Measurements from ENCODE around the gene STK32C.
A peak's percentile ranks its signal among the peaks of the same experiment; 100 is the strongest.

The STK32C gene

DNA sequence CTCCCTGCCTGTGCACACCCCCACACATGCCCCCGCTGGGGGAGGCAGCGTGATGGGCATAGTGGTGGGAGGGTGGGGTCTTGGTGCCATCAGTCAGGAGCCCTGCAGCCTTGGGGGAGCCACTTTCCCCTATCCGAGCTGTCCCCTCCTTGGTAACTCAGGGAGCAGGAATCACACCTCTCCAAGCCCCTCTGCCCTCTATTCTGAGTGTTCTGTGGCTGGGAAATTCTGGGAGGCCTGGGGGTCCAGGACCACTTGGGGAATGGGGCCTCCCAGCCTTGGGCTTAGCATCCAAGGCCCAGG lies 109.7 kb downstream of the STK32C start:
- no peak for DNase-seq (ENCODE audit: low spot score)

DNA sequence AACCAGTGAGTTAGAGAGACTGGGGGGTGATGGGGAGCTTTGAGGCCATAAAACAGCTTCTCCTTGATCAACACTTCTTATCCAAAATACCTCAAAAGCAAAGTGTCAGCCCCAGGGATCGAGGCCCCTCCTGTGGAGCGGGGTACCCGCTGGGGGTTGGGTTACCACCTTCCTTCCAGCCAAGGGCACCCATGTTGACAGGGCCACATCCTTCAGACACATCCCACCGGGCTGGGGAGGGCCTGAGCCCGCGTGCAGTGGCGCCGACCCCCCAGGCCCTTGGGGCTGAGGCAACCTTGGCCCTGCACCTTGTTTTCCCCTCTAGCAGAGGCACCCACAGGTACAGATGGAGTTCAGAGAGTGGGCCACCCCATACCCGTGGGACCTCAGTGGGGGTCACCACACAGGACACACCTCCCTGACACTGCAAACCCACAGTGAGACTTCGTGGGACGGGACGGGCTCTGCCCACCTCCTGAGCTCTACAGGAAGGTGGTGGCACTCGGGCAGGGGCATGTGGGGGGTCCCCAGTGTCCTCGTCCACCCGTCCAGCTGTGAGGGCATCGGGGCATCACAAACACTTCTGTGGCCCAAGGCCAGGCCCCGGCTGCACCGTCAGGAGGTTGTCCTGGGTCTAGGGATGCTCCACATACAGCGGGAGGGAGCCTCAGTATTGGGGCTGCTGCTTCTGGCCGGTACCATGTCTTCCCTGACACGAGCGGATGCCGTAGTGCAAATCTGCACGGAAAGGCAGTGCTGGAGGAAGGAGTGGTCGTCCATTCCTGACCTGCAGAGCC lies 110.3 kb downstream of the STK32C start:
- DNase-seq (ENCODE audit: low spot score), result no peak

DNA sequence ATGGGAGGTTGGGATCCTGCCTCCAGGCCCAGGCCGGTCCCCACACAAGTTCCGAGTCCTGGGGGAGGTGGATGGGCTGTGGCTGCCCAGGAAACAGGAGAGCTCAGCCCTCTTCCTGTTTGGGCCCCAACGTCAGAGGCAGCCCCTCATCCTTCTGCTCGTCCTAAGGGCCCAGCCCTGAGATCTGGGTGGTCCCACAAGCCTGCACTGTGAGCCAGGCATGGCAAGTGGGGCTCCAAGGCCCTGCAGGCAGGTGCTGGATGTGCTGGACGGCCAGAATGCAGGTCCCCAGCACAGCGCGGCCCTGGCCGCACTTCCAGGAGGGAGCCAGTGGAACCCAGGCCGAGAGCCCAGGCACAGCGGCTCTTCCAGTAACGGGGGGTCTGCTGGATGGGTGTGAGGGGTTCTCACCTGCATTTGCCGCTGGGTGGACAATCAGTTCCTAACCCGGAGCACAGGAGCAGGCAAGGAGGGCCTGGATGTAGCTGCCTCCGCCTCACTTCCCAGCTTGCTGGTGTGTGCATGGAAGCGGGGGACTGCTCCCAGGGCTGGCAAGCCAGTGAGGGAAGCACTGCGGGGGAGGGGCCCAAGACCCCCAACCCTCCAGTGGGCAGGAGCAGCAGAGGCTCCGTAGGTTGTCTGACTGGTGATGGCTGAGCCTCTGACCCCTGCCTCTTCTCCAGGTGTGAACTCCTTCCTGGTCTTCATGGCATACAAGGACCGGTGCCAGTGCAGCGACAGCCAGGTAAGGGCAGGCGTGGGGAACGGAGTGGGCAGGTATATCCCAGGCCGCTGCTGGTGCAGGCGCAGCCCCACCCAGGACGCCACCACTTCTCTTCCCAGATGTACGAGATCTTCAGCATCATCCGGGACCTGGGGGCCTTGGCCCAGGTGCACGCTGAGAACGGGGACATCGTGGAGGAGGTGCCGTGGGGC lies 111.3 kb downstream of the STK32C start:
- no peak for DNase-seq (ENCODE audit: low spot score)

DNA sequence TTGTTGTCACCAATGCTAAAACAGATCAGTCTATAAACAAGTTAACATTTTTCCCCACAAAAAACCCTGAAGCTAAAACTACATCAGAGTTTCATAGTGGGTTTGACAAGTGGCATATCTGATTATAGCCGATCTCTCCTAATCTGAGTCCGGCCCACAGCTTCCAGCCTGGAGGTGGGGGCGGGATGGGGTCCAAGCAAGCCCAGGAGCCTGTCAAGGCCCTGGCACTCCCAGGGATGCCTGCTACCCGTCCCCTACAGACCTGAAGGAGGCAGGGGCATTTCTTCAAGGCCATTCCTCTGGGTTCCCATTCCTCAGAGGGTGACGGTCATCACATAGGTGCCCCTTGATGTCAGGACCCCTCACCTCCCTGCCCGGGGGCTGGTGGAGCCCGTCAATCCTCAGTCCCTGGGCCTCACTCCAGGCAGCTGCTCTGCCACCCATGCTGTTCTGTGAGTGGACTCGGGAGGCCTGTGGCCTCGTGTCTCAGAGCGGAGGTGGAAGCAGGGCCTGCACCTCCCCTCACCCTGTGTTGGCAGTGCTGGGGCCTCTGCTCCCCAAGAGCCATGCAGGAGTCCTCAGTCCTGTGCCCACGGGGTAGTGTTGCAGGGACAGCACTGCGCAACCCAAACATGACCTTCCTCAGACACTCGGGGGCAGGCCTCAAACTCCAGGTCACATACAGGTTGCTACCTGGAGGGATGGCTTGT lies 112.2 kb downstream of the STK32C start:
- no peak for DNase-seq (ENCODE audit: low spot score)

DNA sequence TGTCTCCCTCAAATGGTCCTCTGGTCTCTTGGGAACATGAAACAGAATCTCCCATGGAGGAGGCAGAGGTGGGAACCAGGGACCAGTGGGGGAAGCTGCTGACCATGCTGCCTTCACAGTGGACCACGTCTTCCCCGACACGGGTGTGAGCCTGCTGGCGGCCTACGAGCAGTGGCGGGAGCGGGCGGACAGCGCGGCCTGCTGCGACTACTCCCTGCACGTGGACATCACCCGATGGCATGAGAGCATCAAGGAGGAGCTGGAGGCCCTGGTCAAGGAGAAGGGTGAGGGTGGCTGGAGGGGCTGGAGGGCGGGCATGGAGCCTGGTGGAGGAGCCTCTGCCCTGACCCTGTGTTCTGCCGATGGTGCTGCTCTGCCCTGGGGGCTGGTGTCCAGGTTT lies 113.0 kb downstream of the STK32C start:
- no peak for DNase-seq (ENCODE audit: low spot score)

DNA sequence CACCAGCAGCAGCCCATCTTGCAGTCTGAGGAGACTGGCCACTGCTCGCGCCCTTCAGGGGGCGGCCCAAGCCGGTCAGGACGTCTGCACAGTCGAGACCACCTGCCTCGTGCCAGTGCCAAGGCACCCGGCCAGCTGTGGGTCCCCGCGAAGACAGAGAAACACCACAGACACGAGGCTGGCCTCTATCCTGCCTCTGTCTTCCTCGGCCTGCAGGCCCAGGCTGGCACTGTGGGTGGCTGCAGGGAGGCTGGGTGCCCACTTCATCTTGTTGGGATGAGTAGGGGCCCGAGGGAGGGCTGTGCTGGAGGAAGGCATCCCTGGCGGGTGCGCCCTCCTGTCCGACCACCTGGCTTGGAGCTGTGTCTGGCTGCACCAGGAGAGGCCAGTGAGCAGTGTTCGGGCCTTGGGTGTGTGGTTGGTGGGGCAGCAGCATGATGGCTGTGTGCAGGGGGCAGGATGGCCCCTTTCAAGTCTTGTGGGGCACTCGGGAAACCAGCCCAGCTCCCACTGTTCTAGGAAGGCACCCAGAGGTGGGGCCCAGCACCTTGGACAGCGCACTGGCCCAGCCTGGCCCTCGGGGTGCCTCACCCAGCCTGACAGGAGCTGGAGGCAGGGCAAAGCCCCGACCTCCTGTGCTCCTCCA lies 113.7 kb downstream of the STK32C start:
- DNase-seq (ENCODE audit: low spot score), result no peak

DNA sequence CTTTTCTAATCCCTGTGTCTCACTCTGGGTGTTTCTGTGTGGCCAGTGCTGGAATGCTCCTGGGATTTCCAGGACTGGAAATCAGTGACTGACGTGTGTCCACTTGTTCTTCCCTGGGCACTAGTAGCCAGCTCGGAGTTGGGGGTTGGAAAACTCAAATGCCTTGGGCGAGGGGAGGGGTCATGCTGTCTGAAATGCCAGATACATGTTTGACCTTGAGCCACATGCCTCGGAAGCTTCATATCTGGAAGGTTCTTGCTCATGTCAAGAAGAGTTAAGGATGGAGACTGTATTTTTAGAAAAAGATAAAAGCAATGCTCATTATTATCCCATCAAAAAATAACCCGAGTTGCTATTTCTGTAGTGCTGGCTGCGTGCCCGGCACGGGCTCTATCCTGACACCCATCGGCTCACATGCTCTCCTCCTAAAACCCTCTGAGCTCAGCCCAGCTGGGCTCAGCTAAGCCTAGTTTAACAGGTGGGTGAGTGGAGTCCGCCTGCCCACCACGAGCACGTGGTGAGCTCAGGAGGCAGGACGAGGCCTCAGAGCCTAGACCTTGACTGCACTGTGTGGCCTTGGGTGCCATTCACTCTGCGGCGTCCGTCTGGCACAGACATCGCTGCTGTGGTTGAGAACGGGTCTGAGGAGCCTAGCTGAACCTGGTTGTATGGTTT lies 114.6 kb downstream of the STK32C start:
- DNase-seq (ENCODE audit: low spot score), result no peak

DNA sequence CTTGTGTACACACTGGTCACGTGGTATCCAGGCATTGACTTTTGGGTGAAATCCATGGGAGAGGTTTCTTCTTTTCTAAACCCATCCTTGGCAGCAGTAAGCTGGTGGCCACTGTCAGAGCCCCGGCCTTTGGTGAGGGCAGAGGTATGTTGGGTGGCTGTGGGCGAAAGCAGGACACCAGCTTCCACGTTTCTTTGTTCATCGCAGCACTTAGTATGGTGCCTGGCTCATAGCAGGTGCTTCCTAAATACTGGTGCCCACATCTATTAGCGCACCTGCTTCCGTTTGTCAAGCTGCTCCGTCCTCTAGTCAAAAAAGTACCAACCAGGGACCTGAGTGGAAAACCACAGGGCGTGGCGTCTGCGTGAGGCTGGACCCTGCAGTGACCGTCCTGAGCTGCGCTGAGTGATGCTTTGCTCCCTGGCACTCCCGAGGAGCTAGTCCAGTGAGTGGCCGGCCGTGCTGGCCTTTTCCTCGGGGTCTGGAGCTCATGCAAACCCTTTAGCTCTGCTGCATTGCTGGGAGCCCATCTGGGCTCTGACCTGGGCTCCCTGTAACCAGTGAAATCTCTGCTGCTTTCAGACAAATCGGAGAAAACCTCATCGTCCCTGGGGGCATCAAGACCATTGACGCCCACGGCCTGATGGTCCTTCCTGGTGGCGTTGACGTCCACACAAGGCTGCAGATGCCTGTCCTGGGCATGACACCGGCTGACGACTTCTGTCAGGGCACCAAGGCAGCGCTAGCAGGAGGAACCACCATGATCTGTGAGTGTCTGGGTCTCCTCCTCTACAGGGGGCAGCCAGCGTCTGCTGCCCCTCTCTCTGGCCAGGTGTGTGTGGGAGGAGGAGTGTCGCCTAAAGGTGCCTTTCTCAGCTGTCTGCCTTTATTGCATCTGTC lies 115.4 kb downstream of the STK32C start:
- DNase-seq (ENCODE audit: low spot score), result no peak

DNA sequence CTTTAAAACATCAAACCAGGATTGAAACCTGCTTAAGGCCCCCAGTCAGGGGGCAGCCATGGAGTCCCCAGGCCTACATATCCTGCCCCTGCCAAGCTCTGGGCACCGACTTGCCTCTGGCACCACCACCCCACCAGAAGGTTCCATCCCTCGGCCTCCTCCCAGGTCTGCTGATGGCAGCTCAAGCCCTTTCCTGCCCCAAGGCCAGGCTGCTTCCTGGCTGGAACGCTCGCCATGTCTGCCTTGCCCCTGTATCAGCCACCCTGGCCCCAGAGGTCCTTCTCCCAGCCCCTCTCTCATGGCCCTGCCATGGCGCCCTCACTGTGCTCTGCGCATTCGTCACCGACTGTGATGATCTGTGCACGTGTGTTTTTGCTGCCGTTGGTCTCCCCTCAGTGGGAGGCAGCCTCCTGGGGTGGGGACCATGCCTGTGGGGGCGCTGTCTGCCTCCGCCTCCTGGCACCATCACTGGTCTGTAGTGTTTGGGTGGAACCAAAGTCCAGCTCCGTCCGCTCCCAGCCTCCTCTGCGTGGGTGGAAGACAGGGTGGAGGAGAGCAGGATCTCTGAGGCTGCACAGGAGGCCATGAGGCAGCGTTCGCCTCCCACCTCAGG lies 117.8 kb downstream of the STK32C start:
- DNase-seq (ENCODE audit: low spot score), result no peak

DNA sequence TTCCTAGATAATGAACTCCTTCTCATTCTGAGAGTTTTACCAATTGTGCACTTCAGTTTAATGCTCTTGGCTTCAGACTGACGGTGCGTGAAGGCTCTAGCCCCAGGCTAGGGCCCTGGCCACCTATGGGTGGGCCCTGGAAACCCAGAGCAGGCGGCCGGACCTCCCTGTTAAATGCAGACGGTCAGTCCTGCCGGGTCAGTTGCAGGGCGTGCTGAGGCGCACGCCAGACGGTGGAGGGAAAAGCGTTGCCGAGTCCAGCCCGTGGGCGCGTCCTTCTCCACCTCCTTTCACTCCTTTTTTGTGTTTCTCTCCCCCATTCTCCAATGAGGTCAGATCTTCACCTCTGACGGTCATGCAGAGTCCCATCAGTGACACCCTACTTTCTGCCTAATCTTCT lies 118.7 kb downstream of the STK32C start:
- no peak for DNase-seq (ENCODE audit: low spot score)

DNA sequence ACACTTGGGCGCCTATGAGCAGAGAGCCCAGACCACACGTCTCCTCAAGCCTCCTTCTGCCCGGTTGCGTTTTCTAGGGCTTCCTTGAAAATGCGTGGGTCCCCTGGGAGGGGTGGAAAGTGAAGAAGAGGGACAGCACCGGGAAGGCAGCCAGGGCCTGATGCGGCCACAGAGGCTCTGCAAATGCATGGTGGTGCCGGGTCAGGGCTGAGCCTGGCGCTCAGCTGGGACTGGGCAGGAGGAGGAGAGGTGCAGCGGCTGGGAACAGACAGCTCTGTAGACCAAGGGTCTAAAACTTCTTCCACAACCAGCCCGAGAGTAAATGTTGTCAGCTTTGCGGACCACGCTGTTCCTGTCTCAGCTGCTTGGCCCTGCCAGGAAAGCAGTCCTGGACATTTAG lies 119.4 kb downstream of the STK32C start:
- no peak for DNase-seq (ENCODE audit: low spot score)

DNA sequence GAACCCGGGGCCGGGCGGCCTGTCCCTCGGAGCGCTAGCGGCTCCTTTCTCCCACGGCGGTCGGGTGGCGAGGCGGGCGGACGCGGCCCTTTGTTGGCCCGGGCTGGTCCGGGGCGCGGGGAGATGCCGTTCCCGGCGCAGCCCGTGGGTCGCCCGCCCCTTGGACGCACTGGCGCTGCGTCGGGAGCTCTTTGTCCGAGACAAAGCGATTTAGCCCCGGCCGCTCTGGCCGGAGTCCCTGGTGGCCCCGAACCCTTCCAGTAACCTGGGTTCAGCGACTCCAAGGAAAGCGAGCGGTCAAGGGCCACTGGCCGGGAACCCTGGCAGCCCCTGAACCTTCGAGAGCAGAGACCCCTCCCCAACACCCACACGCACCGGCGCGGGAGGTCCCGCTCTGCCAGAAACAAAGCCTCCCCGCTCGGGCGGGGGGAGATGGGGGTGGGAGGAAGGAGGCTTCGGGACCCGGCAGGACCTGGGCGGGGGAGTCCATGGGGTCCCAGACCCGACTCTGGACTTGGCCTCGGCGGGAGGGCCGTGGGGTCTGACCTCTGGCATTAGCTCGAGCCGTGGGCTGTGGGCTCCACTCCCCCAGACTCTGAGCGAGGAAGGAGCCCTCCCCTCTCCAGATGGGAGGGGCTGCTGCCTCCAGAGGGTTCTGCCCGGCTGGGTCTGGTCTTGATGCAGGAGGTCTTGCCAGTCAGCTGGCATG lies 120.2 kb downstream of the STK32C start:
- DNase-seq (ENCODE audit: low spot score), result no peak

DNA sequence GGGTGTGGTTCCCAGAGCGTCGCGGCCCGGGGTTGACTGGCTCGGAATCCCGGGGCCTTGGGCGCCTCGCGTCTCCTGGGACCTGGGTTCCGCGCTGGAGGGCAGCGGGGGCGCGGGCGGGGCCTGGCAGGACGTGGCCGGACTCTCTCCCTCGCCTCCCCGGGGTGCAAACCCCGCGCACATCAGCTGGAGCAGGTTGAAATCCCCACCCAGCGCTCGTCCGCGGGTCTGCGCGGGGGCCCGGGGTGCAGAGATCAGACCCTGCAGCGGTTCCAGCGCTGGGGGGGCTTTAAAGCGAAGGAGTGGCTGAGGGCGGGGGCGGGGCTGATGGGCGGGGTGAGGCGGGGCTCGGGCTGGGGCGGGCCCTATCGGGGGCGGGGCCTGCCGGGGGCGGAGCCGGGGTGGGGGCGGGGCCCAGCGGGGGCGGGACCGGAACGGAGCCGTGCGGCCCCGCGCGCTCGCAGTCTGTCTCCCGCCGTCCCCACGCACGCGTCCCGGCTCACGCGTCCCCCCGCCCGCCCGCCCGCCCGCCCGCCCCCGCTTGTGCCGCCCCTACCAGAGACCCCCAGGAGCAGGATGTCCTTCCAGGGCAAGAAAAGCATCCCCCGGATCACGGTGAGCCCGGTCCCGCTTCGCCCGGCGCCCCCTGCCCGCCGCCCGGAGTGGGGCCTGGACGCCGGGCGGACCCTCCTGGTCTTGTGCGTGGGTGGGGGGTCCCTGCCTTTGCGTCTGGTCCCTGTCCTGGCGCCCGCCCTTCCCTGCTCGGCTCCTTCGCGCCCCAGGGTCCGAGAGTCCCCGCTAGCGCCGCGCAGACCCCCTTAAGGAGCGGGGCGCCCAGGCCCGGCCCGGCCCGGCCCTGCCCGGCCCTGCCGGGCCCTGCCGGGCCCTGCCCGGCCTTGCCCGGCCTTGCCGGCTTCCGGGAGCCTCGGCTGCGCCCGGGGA lies 121.0 kb downstream of the STK32C start, which contains the start of gene DPYSL4:
TSS of gene DPYSL4 (plus strand) at position 461 of the 942 bp plus-strand sequence. CDS start at position 577, 116 bp downstream.
- DNase-seq (ENCODE audit: low spot score), result peak; percentile 69

DNA sequence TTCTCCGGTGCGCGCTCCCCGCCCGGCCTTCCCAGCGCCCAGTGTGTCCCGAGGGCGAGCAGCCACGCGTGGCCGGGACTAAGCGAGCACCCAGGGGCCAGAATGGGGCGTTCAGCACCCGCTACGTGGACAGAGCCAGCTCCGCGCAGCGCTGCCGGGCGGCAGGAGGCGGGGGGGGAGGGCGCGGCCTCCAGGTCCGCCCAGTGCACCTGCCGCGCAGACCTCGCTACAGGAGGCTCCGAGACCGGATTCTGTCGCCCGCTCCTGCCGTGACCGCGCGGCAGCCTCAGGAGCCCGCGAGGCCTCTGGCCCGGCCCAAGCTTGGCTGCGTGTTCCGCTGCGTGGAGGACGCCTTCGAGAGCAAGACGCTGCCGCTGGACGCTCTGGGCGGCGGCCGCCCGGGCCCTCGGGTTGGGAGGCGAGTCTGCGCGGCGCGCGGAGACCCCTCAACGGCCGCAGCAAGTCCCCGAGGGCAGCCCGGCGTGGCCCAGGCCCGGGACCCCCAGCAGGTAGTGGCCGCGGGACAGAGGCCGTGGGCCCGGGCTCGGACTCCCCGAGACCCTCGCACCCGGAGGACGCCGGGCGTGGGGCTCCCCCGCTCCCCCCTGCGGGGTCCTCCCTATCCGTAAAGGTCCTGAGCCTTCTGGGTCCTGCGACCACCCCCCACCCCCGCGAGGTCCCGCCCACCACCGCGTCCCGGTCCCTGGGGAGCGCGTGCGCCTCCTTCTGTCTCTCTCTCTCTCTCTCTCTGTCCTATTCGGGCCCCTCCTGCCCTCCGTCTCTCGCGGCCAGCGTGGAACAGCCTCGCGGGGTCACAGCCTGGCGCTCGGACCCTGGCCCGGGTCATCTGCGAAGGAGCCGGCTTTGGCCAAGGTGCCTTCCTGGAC lies 121.9 kb downstream of the STK32C start:
- peak; percentile 27 for DNase-seq (ENCODE audit: low spot score)

DNA sequence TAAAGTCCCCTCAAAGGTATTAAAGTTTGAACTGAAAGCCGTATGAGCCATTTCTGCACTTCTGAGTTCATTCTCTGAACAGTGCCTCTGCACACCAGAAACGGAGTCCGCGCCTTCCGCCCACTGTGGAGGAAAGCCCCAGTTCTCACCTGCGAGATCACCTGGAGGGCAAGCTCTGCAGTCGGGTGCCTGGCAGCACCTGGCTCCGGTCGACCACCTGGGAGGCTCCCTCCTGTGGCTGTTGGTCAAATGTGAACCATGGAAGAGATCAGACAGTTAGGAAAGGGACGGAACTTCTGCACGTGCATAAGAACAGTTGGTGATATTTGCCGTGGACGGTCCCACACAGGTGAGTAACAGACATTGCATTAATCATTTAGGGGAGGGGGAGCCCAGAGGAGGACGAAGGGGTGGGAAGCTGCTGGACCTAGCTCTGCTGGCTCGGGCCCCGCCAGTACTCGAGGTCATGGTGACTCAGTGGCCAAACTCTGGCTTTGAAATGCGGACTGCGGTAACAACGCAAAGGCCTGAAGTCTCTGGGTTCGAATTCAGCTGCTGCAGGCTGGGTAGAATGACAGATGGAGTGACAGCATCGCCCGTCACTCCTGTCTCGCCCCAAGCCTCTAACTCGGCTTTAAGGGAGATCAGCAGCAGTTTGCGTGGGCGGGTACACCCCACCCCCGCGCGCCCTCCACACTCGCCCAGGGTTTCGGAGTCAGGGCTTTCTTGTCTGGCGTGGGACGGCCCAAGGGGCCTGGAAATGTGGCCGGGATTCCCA lies 122.7 kb downstream of the STK32C start:
- no peak for DNase-seq (ENCODE audit: low spot score)

DNA sequence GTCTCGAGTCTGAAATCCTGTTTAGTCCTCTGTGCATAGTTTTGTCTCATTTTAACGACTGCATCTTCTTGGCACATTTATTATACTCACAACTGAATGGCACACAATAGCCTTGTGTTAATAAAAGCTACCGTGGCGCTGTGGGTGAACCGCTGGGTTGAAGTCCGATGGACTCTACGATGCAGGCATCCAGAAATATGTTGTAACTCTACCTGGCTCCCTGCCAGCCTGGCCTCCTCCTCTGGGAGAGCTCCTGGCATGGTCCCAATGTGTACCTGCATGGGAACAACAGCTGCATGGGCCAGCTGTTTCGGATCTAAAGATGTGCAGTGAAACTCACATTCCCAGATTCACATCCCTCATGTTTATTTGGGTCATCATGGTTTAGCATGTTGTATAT lies 124.7 kb downstream of the STK32C start:
- no peak for DNase-seq (ENCODE audit: low spot score)
